Fibroblast of skin of right quadriceps (primary cell): ENCODE measurements around the gene CDH13.

Source experiments
- DNase-seq: peaks from one replicate; pipeline ENCODE4 v3.0.0-alpha.2; 2013

The CDH13 gene

DNA sequence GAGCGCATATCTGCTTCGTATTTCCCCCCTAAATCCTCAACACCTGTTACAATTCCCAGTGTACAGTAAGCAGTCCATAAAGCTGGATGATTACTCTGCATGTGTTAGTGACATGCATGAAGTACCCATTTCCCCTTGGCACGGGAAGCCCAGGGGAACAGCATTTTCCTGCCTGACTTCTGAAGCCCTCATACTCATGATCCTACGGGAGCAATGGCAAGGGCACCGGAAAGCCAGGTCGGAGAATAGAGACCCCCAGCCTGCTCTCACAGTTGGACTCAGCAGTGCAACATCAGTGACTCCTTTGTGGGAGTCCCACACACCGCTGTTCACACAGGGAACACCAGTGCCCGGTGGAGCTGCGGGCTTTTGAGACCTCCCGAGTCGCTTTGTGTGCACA, 336.9 kb downstream of the CDH13 start:
- no peak for DNase-seq

GRCh38 chr16:82965808-82966207, 339.0 kb downstream of the CDH13 start:
- no peak for DNase-seq

DNA sequence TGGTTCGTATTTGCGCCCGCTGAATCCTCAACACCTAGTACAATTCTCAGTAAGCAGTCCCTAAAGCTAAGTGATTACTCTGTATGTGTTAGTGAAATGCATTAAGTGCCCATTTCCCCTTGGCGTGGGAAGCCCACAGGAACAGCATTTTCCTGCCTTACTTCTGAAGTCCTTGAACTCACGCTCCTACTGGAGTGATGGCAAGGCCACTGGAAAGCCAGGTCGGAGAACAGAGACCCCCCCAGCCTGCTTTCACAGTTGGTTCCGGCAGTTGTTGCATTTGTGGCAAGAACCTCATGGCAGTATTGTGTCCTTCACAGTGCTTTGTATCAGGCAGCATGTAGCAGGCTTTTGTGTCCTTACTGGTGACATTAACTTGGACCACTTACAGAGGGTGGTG, 340.7 kb downstream of the CDH13 start:
- DNase-seq, result no peak

GRCh38 chr16:82971126-82971525, 344.4 kb downstream of the CDH13 start:
- DNase-seq, result no peak

DNA sequence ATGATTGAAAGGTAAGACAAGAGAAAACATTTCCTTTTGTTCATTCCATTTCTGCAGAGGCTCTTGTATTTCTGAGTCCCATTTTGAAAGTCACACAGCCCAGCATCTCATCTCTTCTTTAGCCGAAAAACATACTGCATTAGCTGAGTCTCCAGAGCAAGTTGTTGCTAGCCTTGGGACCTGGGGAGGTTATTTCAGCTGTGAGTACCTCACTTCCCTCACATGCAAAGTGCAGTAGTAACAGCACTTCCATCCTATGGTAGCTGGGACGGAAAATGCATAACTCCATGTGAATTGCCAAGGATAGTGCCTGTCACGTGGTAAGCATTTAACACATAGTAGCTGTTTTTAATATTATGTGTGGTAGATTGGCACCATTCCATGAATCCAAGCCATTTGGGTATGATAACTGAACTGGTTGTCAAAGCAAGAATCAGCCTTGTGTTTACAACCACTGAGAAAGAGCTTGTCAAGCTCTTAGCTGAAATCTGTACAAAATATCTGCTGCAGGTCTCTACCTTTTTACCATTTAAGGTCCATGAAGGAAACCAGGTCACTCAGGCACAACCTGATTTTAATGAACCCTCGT, 345.7 kb downstream of the CDH13 start:
- DNase-seq, result no peak

- no peak for DNase-seq
Observed at GRCh38 chr16:82979406-82980111, 352.8 kb downstream of the CDH13 start.

- no peak for DNase-seq
Observed at GRCh38 chr16:82980810-82981209, 354.0 kb downstream of the CDH13 start.

DNA sequence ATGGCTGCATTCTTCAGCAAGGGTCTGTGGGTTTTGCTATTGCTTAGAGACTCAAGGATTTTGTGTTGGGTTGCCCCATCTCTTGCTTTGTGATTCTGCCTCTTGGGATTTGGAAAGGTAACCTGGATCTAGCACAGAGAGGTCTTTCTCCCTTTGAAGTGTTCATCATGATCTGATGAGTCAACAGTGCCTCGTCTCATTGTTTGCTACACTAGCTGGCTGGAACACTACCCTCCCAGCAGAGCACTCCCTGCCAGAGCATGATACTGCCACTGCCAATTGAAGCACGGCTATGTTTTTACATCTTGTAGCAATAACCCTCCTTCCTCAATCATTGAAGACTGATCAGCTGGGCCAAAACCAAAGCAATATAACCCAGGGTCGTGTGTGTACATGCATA, 361.0 kb downstream of the CDH13 start:
- DNase-seq, result no peak

- DNase-seq, result peak; percentile 51
Observed at GRCh38 chr16:82990155-82990554, 363.4 kb downstream of the CDH13 start.

- DNase-seq, result no peak
Observed at GRCh38 chr16:82991410-82991809, 364.6 kb downstream of the CDH13 start.

- DNase-seq, result no peak
Observed at GRCh38 chr16:82991966-82992675, 365.4 kb downstream of the CDH13 start.

DNA sequence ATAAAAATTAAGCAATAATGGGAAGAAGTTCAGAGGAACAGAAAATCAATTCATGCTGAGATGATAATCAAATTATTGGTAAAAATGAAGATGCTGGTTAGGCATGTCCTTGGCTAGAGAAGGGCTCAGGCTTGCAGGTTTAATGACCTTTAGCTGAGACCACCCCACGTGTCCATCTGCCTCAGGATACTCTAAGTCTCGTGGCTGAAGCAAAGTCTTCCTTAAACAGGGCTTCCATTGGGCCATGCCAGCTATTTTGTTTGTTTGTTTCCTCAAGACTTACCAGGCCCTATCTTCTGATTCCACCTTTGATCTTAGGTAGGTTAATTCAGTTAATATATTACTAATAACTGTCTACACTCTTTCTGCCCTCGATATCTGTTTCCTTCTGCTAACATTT, 366.0 kb downstream of the CDH13 start:
- DNase-seq, result no peak

DNA sequence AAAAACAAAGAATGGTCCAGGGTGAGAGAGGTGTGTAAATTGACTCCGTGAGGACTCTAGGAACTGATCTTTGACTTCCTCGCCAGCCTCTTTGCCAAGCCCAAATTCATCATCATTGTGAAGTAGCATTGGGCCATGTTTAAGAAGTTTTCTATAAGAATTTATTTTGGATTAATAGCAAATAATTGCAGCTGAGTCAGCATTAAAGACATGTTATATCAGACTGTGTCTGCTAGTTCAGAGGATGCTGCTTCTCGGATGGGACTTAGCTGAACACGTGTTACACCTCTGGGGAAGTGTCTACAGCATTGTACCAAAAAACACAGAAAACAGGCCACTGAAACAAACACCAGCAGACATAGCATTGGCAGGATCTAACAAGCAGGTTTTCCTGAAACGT, 366.6 kb downstream of the CDH13 start:
- DNase-seq, result no peak

- no peak for DNase-seq
Observed at GRCh38 chr16:82993926-82994325, 367.2 kb downstream of the CDH13 start.

- no peak for DNase-seq
Observed at GRCh38 chr16:82995286-82995923, 368.6 kb downstream of the CDH13 start.

DNA sequence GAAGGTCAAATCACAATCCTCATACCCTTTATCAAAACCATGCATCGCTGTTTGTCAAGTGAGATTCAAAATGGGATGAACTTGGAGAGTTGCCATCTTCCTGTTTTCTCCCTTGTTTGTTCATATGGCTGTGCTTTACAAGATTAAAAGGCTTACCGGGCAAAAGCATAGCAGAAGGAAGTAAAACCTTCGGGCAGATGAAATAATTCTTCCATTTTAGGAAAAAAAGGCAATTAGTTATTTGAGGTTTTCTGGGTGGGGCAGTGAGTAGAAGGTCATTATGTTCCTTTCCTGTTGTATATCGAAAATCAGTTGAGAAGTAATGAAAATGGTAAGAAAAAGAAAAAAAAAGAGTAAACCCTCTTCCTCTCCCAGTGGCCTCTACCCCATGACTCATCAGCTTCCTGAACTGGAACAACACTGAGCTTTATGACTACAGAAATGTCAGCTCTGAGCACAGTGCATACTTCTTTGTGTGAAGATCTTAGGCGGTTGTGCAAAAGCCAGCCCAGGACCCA, 369.2 kb downstream of the CDH13 start:
- DNase-seq, result peak; percentile 87

DNA sequence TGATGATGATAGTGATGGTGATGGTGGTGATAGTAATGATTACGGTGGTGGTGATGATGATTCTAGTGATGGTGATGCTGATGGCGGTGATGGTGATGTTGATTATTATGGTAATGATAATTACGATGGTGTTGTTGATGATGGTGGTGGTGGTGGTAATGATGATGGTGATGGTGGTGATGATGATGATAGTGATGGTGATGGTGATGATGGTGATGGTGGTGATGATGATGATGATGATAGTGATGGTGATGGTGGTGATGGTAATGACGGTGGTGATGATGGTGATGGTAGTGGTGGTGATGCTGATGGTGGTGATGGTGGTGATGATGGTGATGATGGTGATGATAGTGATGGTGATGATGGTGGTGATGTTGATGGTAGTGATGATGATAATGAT, 370.0 kb downstream of the CDH13 start:
- DNase-seq, result no peak

DNA sequence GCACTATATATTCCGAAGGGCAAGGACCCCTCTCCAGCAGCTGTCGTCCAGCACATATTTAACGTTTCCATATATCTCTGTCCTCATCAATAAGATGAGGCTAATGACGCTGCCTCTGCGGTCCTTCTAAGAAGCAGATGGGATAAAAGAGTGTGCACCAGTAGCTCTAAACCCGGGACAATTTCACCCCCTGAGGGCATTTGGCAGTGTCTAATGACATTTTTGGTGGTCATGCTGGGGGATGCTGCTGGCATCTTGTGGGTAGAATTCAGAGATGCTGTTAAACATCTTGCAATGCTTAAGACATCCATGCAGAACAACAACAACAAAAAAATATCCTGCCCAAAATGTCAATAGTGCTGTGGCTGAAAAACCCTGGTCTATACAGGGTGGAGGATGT, 372.9 kb downstream of the CDH13 start:
- no peak for DNase-seq

DNA sequence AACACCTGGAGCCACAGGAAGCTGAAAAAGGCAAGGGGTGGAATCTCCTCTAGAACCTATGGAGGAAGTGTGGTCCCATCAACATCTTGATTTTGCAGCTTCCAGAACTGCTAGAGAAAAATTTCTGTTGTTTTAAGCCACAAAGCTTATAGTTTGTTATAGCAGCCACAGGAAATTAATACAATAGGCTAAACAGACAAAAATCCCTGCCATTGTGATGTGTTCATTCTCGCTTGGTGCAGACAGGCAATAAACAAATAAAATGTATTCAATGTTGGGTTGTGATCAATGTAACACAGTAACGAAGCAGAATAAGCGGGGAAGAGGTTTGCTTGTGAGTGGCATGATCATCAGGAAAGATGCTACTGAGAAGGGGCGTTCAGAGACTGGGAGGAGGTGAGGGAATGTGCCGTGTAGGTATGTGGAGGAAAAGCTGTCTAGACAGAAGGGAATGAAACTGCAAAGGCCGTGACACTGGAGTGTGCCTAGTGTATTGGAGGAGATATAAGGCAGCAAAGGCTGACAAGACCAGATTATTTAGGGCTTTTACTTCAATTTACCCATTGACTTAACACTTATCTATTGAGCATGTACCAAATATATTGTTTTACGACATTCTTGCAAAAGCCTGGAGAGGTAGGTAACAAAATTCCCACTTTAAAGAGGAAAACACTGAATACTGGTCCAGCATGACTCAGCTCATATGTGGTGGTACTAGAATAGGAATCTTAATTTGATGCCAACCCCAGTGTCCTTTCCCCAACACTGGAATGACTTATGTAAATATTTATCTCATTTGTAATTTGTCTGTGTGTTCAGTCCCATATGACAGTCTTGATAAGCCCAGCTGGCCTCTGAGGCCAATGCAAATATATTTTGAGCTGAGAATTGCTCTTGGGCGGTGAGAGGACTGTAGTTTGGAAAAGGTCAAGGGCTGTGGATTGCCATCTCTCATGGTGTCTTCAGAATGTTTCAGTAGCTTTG, 375.9 kb downstream of the CDH13 start:
- DNase-seq, result no peak

DNA sequence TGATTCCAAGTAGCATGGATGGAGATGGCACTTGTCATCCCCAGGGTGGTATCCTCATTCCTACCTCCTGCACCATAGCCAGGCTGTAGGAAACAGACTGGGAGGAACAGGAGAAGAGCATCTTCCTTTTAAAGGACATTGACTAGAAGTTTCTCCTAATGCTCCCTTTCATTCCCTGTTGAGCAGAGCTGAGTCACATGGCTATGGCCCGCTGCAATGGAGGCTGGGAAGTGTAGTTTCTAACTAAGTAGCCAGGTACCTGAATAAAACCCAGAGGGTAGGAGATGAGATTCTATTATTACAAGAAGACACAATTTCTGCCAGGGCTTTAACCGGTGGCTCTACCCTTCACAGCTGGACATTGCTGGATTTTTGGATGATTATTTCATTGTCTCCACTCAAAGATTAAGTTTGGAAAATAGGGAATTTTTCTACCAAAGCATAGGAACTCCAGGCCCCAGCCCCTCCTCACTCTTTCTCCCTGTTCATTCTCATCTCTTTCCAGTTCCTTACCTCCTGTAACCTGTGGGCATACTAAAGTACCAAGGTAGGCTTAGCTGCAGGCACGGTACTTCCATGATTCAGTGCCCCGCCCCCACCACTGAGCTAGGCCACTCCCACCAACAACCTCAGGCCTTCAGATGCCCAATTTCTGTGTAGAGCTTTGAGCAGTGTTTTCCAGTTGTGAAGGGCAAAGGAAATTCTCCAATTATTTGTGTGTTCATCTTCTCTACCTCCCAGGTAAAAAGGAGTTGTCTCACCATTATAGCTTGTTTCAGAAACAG, 378.3 kb downstream of the CDH13 start:
- DNase-seq, result no peak

DNA sequence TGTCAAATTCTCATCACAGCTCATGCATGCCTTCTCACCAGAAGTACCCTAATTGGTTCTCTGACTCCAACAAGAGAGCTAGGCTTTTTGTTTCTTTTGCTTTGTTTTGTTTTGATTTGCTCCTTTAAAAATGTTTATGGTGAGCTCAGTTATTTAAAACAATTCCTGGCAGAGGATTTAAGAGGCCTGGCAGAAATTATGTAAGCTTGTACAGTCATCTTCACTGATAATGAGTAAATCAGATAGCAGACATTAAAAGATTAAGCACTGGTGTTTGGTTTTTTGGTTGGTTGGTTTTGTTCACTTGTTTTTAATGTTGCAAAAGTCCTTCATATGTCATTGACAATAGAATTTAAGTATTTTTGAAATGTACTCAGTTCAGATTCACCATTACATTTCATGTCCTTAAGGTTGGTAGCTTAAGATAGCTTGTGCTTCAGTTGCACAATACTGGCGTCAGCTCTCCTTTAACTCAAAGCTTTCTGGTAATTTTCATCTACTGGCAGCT, 378.9 kb downstream of the CDH13 start:
- DNase-seq, result no peak
